Measurements from ENCODE around the gene TTC28. TPM values are rescaled to one million over a fixed set of nuclear protein-coding genes. Genes with fewer than 3 reads are reported as not detected.

The TTC28 gene
- total RNA-seq, 1 donor from 2014 or later = 1.3 TPM

DNA sequence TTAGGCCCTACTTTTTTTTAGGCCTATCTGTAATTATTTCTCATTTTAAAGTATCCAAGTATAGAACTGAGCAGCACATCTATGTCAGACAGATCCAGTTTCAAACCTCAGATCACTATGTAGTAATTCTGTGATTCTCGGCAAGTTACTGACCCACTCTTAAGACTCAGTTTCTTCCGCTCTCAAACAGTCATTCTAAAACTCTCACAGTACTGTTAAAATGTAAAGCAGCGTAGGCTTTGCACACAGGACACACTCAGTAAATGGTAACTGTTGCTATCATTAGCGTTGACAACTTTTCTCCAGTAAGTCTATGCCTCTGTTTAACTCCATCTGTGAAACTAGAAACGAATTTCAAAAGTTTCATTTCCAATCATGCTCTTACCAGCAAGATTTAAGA is 277.1 kb downstream of the TTC28 start:
- TF ChIP-seq, protein P1, sequence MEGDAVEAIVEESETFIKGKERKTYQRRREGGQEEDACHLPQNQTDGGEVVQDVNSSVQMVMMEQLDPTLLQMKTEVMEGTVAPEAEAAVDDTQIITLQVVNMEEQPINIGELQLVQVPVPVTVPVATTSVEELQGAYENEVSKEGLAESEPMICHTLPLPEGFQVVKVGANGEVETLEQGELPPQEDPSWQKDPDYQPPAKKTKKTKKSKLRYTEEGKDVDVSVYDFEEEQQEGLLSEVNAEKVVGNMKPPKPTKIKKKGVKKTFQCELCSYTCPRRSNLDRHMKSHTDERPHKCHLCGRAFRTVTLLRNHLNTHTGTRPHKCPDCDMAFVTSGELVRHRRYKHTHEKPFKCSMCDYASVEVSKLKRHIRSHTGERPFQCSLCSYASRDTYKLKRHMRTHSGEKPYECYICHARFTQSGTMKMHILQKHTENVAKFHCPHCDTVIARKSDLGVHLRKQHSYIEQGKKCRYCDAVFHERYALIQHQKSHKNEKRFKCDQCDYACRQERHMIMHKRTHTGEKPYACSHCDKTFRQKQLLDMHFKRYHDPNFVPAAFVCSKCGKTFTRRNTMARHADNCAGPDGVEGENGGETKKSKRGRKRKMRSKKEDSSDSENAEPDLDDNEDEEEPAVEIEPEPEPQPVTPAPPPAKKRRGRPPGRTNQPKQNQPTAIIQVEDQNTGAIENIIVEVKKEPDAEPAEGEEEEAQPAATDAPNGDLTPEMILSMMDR (IDR thresholded peaks at IDR 0.05; ENCODE audit: insufficient read depth, low read length, severe bottlenecking) = no peak
- Histone ChIP-seq H3K4me3 (ENCODE audit: low read depth, low read length) (no peak overlapping the region), H3K27me3 (ENCODE audit: control insufficient read depth, insufficient read depth, low read length) (no peaks in the 10 kb centered on the region), H3K36me3 (ENCODE audit: control insufficient read depth, insufficient read depth, low read length) (no peaks in the 10 kb centered on the region)
- DNase-seq (ENCODE audit: low read depth) = no peak
- FAIRE-seq = no peak

GRCh38 chr22:28402060-28402459 is 277.6 kb downstream of the TTC28 start:
- no peaks in the 10 kb centered on the region for H3K36me3 ChIP-seq (ENCODE audit: control insufficient read depth, insufficient read depth, low read length)
- no peak overlapping the region for H3K4me3 ChIP-seq (ENCODE audit: low read depth, low read length)
- no peaks in the 10 kb centered on the region for H3K27me3 ChIP-seq (ENCODE audit: control insufficient read depth, insufficient read depth, low read length)
- FAIRE-seq (no peak), DNase-seq (ENCODE audit: low read depth) (no peak)
- TF ChIP-seq, protein P1 (IDR thresholded peaks at IDR 0.05; ENCODE audit: insufficient read depth, low read length, severe bottlenecking) = no peak

DNA sequence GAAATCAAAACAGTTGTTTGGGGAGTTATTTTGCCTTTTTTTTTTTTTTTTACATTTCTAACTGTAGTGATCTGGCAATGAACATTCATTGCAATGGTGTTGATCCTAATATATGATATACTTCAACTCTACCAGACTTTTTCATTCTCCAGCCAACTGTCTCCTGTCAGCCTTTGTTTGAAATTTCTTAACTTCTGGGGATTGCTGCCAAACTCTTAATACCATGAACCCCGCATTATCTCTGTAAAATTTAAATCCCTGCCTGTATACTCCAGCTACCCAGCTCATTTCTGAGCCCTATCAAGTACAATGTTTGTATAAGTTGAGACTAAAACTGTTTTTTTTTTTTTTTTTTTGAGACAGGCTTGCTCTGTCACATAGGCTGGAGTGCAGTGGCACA is 280.7 kb downstream of the TTC28 start:
- FAIRE-seq (no peak), DNase-seq (ENCODE audit: low read depth) (no peak)
- TF ChIP-seq, protein P1 (IDR thresholded peaks at IDR 0.05; ENCODE audit: insufficient read depth, low read length, severe bottlenecking) = no peak
- Histone ChIP-seq H3K4me3 (ENCODE audit: low read depth, low read length) (no peak overlapping the region), H3K36me3 (ENCODE audit: control insufficient read depth, insufficient read depth, low read length) (no peaks in the 10 kb centered on the region), H3K27me3 (ENCODE audit: control insufficient read depth, insufficient read depth, low read length) (no peaks in the 10 kb centered on the region)

DNA sequence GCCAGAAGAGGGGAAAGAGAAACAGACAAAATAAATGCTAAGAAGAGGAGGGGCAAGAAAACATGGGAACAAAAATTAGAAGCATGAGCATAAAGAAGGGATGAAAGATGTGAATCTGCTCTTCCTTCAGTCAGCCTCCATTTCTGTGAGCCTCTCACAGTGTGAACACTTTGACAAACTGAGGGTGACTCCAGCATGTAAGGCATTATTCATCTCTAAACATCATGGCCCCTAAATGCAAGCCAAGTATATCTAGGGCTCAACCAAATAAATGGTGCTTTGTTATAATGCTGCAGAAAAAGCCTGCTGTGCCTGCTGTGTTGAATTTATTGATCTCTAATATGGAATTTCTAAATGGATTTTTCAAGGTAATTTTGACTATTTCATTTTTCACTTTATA is 281.3 kb downstream of the TTC28 start:
- TF ChIP-seq, protein P1 (IDR thresholded peaks at IDR 0.05; ENCODE audit: insufficient read depth, low read length, severe bottlenecking) = no peak
- H3K27me3 ChIP-seq (ENCODE audit: control insufficient read depth, insufficient read depth, low read length) = no peaks in the 10 kb centered on the region
- no peak for FAIRE-seq
- H3K36me3 ChIP-seq (ENCODE audit: control insufficient read depth, insufficient read depth, low read length) = no peaks in the 10 kb centered on the region
- H3K4me3 ChIP-seq (ENCODE audit: low read depth, low read length) = no peak overlapping the region
- DNase-seq (ENCODE audit: low read depth) = no peak

- H3K4me3 ChIP-seq (ENCODE audit: low read depth, low read length) = no peak overlapping the region
- FAIRE-seq = no peak
Measured at GRCh38 chr22:28397306-28397705, 282.3 kb downstream of the TTC28 start.

More at GRCh38 chr22:28397306-28397705, 282.3 kb downstream of the TTC28 start:
- TF ChIP-seq, protein P1 (IDR thresholded peaks at IDR 0.05; ENCODE audit: insufficient read depth, low read length, severe bottlenecking) = no peak
- DNase-seq (ENCODE audit: low read depth) = no peak
- no peaks in the 10 kb centered on the region for H3K27me3 ChIP-seq (ENCODE audit: control insufficient read depth, insufficient read depth, low read length)
- no peaks in the 10 kb centered on the region for H3K36me3 ChIP-seq (ENCODE audit: control insufficient read depth, insufficient read depth, low read length)

Measured in bronchial epithelial cell (primary cell).